Sigmoid colon (tissue), 7 donors: Measurements from ENCODE around the gene KLHL35. TPM values are rescaled to one million over a fixed set of nuclear protein-coding genes. Genes with fewer than 3 reads are reported as not detected.

Source experiments
- DNase-seq: peaks from one replicate; pipeline ENCODE4 v3.0.0-alpha.2; 2019
- H3K27ac ChIP-seq, 4 donors: fragments of 200-600 bp; sonication (generic); one replicate each; pipeline ENCODE4 v1.5.1; 2016 to 2019; ENCODE audit warnings: mild to moderate bottlenecking in 1 of 4
- H3K27me3 ChIP-seq, 3 donors: fragments of 200-600 bp; sonication (generic); one replicate each; pipeline ENCODE4 v1.5.1; 2019; ENCODE audit warnings: mild to moderate bottlenecking in 1 of 3
- H3K36me3 ChIP-seq, 4 donors: fragments of 200-600 bp; sonication (generic); one replicate each; pipeline ENCODE4 v1.5.1; 2016 to 2019
- H3K4me1 ChIP-seq, 4 donors: fragments of 200-600 bp; sonication (generic); one replicate each; pipeline ENCODE4 v1.5.1; 2017 to 2019
- H3K4me3 ChIP-seq, 4 donors: fragments of 200-600 bp; sonication (generic); one replicate each; pipeline ENCODE4 v1.5.1; 2017 to 2019; ENCODE audit warnings: mild to moderate bottlenecking in 2 of 4, moderate library complexity in 1 of 4
- H3K9me3 ChIP-seq, 4 donors: fragments of 200-600 bp in 3 of 4; sonication (generic) in 3 of 4; one replicate each; pipeline versions ENCODE4 v1.5.1 to v1.6.1; 2013 to 2019
- CTCF ChIP-seq, 4 experiments: fragments of 450-650 bp in 3 of 4; fragments of 200-600 bp in 1 of 4; IDR thresholded peaks; one replicate each; pipeline ENCODE4 v1.5.1; 2016 to 2019; ENCODE audit warnings: antibody characterized with exemption in 4 of 4, mild to moderate bottlenecking in 3 of 4, moderate library complexity in 2 of 4
- EP300 ChIP-seq, 4 donors: sonication (generic); formaldehyde crosslinking; IDR thresholded peaks; one replicate each; pipeline ENCODE4 v1.6.1; 2017; ENCODE audit warnings: antibody characterized with exemption in 4 of 4
- POLR2A ChIP-seq, 2 donors: fragments of 450-650 bp; IDR thresholded peaks; one replicate each; pipeline ENCODE4 v1.6.1; 2016; ENCODE audit warnings: antibody characterized with exemption in 2 of 2, mild to moderate bottlenecking in 2 of 2, moderate library complexity in 2 of 2
- POLR2AphosphoS5 ChIP-seq, 4 donors: sonication (generic); formaldehyde crosslinking; IDR thresholded peaks; one replicate each; pipeline ENCODE4 v1.6.1; 2017; ENCODE audit warnings: antibody characterized with exemption in 4 of 4
- whole genome bisulfite sequencing, 2 donors: extraction: QIAGEN DNeasy Blood & Tissue Kit; methylation state at CpG; one replicate each; pipeline ENCODE4 v1.1.7; 2013; 5-methylcytosine and 5-hydroxymethylcytosine counted together
- intact Hi-C: fragments of 100-400 bp; cut with DNase I; formaldehyde crosslinking; loops from one replicate; pipeline ENCODE4 v1.15.1; 2023
- polyA plus RNA-seq, 3 donors: library from polyadenylated mRNA; stranded (reverse); fragments of 200-250 nt; gene quantifications; one replicate each; pipeline ENCODE4 v1.2.3, GENCODE V29; 2013
- total RNA-seq, 4 donors: library from RNA; depleted of rRNA; stranded (reverse); fragments of >200 nt; gene quantifications; one replicate each; pipeline ENCODE4 v1.1.0, GENCODE V29; 2016
- donor health status: healthy with polysubstance abuse.
- donor health status: Bipolar disorder and iron deficiency.
- donor health status: healthy.

Gene KLHL35
- total and polyA plus RNA-seq, 7 donors: 0.41 to 1.1 (median 0.81) TPM; not detected in 4

- intact Hi-C loops: no loop called here
- TF ChIP-seq POLR2AphosphoS5 (IDR thresholded peaks at IDR 0.05) (no peak), CTCF (IDR thresholded peaks at IDR 0.05) (no peak), POLR2A (IDR thresholded peaks at IDR 0.05) (no peak), EP300 (IDR thresholded peaks at IDR 0.05) (no peak)
Measured at GRCh38 chr11:75454987-75455386, 22.0 kb upstream of the KLHL35 start.

GRCh38 chr11:75453916-75454655 lies 21.1 kb upstream of the KLHL35 start:
- 71 to 74% methylated on average over 9 of the region's 9 CpGs for WGBS, 2 donors
- H3K27ac ChIP-seq: no peak overlapping the region
- intact Hi-C loops: no loop called here

More at GRCh38 chr11:75454987-75455386, 22.0 kb upstream of the KLHL35 start:
- H3K27ac ChIP-seq: no peak overlapping the region
- no peaks in the 10 kb centered on the region for H3K36me3 ChIP-seq
- no peak overlapping the region for H3K4me3 ChIP-seq
- no peaks in the 10 kb centered on the region for H3K9me3 ChIP-seq
- 69 to 84% methylated on average over 5 of the region's 5 CpGs for WGBS, 2 donors
- no peaks in the 10 kb centered on the region for H3K27me3 ChIP-seq
- peaks cover 0 to 10% (median 0%) of the 10 kb centered on the region in 4 donors for H3K4me1 ChIP-seq
- no peak for DNase-seq

DNA sequence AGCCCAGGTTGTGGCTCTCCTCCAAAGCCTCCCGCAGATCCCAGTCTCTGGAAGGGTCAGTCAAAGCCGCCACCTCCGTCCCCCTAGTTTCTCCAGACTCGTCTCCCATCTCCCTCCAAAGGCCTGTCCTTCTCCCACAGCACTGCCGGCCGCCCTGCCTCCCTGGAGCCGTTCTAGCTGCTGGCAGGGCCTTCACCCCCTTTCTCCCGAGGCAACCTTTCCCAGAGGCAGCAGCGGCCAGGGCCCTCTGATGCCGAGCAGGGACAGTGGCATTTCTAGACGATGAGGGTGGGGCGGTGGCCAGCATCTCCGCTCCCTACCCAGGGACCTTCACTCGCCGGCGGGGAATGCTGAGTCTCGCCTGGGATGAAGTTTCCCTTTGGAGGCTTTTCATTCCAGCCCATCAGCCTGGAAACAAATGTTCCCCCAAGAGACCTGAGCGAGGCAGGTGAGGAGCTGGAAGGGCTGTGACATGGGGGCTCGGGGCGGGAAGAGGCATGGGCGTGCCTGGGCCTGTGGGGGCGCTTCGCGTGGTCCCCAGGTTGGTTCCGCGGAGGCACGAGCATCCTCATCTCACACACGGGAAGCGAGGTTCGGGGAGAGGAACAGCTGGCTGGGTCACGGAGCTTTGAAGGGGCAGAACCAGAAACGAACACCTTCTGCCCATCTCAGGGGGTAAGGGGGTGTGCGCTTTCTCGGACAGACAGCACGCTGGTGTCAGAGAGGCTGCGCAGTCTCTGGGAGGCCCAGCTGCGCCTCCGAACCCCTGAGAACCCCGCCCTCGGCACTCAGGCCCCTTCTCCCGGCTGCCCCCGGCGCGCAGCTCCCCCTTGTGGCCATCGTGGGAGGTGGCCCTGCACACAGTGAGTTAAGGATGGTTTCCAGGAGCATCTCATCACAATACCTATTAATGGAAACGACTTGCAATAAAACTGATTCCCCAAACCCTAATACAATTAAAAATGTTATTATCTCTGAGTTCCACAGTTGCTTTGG lies 18.1 kb upstream of the KLHL35 start:
- TF ChIP-seq CTCF (IDR thresholded peaks at IDR 0.05) (peak in 1 of 4 experiments; percentile 33), POLR2AphosphoS5 (IDR thresholded peaks at IDR 0.05) (no peak)
- no peaks in the 10 kb centered on the region for H3K27me3 ChIP-seq
- intact Hi-C loops: no loop called here
- DNase-seq: no peak
- H3K9me3 ChIP-seq: no peaks in the 10 kb centered on the region
- H3K27ac ChIP-seq: no peak overlapping the region
- no peaks in the 10 kb centered on the region for H3K36me3 ChIP-seq
- no peak overlapping the region for H3K4me3 ChIP-seq
- H3K4me1 ChIP-seq: peaks cover 0 to 10% (median 0%) of the 10 kb centered on the region in 4 donors
- 80 to 81% methylated on average over 46 of the region's 46 CpGs for WGBS, 2 donors

More at GRCh38 chr11:75453916-75454655, 21.1 kb upstream of the KLHL35 start:
- Histone ChIP-seq H3K36me3 (no peaks in the 10 kb centered on the region), H3K4me1 (peaks cover 0 to 10% (median 0%) of the 10 kb centered on the region in 4 donors), H3K9me3 (no peaks in the 10 kb centered on the region), H3K4me3 (no peak overlapping the region), H3K27me3 (no peaks in the 10 kb centered on the region)
- DNase-seq: no peak
- TF ChIP-seq CTCF (IDR thresholded peaks at IDR 0.05): no peak
- no peak for TF ChIP-seq EP300 (IDR thresholded peaks at IDR 0.05)
- TF ChIP-seq POLR2AphosphoS5 (IDR thresholded peaks at IDR 0.05): no peak
- no peak for TF ChIP-seq POLR2A (IDR thresholded peaks at IDR 0.05)

DNA sequence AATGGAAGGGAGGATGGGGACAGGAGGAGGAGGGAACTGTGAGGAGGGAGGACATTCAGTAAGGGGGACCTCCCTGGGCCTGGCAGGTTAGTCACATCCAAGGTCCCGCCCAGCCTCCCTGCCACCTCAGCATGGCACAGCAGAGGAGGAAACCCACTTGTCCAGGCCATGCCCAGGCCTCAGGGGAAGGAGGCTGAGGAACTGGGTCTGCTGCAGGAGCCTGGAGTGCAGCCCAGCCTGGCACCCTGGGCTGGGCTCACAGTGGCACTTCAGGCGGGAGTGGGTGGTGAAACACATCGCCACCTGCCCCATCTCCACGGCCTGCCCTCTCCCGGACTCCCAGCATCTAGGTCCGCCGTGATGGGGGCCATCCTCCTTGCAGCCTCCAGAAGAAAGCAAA lies 17.2 kb upstream of the KLHL35 start:
- Histone ChIP-seq H3K4me3 (no peak overlapping the region), H3K36me3 (no peaks in the 10 kb centered on the region), H3K27me3 (no peaks in the 10 kb centered on the region), H3K9me3 (no peaks in the 10 kb centered on the region), H3K27ac (no peak overlapping the region), H3K4me1 (peaks cover 0 to 10% (median 0%) of the 10 kb centered on the region in 4 donors)
- WGBS, 2 donors: 83 to 93% methylated on average over 7 of the region's 7 CpGs
- intact Hi-C loops: no loop called here
- TF ChIP-seq POLR2AphosphoS5 (IDR thresholded peaks at IDR 0.05): no peak
- no peak for TF ChIP-seq POLR2A (IDR thresholded peaks at IDR 0.05)
- TF ChIP-seq CTCF (IDR thresholded peaks at IDR 0.05): no peak
- TF ChIP-seq EP300 (IDR thresholded peaks at IDR 0.05): no peak
- no peak for DNase-seq
